Neural cell (in vitro differentiated cells): ENCODE measurements around the gene TUBA3D.
"Not testable (repeated sequence)": the region's sequence is repeated elsewhere in the genome, so short reads cannot be mapped to it uniquely, and the experiment has no call there.

Experiments used
- CTCF ChIP-seq: fragments of 450-650 bp; IDR thresholded peaks from 2 replicates; pipeline ENCODE4 v1.5.1; 2014; ENCODE audit warnings: antibody characterized with exemption, mild to moderate bottlenecking, moderate library complexity; ENCODE audit not compliant: poor library complexity, severe bottlenecking
- EZH2 ChIP-seq: fragments of 200-600, 300-800 bp; shearing (Covaris generic), sonication (generic); IDR thresholded peaks from 2 replicates; pipeline ENCODE4 v1.6.1; 2014; ENCODE audit warnings: antibody characterized with exemption, low read length, borderline replicate concordance, mild to moderate bottlenecking; ENCODE audit not compliant: insufficient read depth, poor library complexity, severe bottlenecking
- MXI1 ChIP-seq: fragments of 450-650 bp; conservative IDR thresholded peaks from 2 replicates; pipeline ENCODE4 v1.6.1; 2014; ENCODE audit warnings: antibody characterized with exemption, mild to moderate bottlenecking; ENCODE audit not compliant: poor library complexity, severe bottlenecking

DNA sequence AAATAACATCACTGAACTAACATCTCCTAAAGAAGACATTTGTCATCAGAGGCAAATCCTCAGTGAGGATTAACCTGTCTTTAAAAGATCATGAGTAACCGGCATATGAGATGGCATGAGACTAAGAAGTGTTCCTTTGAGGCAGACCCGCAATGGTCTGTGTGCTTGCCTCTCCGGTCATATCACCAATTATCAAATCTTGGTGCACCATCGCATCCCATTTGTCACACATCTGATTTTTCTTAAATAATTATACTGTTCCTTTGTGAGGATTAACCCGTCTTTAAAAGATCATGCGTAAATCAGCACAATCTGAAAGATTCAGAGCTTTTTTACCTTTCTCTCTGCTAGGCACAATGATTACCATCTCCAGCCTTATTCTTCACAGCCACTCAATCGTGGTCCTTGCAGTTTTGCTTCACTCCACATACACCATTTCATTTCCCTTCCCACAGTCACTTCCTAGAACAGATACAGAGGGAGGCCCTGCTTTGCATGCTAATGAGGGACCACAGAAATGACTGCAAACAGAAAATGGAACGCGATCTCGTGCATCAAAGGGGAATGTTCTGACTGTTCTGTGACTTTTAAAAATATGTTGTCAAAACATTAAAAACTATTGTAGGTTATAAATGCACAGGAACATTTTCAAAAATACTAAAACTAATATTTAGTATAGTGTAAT is 24.5 kb upstream of the TUBA3D start:
- TF ChIP-seq CTCF, MXI1, EZH2: not testable (repeated sequence)
